HepG2 (cell line): ENCODE measurements around the gene CDC14B. TPM values are rescaled to one million over a fixed set of nuclear protein-coding genes. Genes with fewer than 3 reads are reported as not detected.

ENCODE experiments used
- ATAC-seq: fragments of 200-7000 bp; cut with Tn5 transposase; 3 replicates; pipeline ENCODE4 v1.9.1; 2020; ENCODE audit warnings: mild to moderate bottlenecking, moderate library complexity
- BruUV-seq: library from RNA; stranded (reverse); fragments of 400-500 nt; replicated peaks from 2 replicates; lab custom pipeline; 2021; lab: Mats Ljungman, UMichigan
- CTCF ChIA-PET: fragments of 300-600 bp; formaldehyde crosslinking; extraction: SDS; loops from one replicate; lab custom pipeline; 2021; ENCODE audit warnings: low total read pairs, inconsistent platforms, low intra/inter-chr PET ratio; lab: Yijun Ruan, JAX
- POLR2A ChIA-PET: fragments of 350-600 bp; sonication (Branson Sonifier 250); formaldehyde crosslinking; loops from one replicate; lab custom pipeline; 2020; ENCODE audit warnings: antibody characterized with exemption, inconsistent platforms; lab: Yijun Ruan, JAX
- DNase-seq: peaks from one replicate; pipeline ENCODE4 v3.0.0-alpha.2; 2015; ENCODE audit warnings: low spot score
- FAIRE-seq: peaks from 3 replicates; lab custom pipeline; 2011; peaks lifted over from hg19 to GRCh38; lab: Jason Lieb, UNC
- H2AFZ ChIP-seq: one replicate; pipeline ENCODE4 v1.6.1; 2011; ENCODE audit warnings: low read length, inconsistent platforms
- H3K27ac ChIP-seq: fragments of 300-600 bp; 3 replicates; pipeline ENCODE4 v1.8.0; 2011; ENCODE audit warnings: mixed run types, mild to moderate bottlenecking, mixed read lengths, low read length, inconsistent platforms; ENCODE audit not compliant: insufficient read depth; ENCODE audit errors: extremely low read length
- H3K27me3 ChIP-seq, 2 experiments: fragments of 200-600 bp in 1 of 2; 2 replicates in 1 of 2; 3 replicates in 1 of 2; pipeline versions ENCODE4 v1.6.0 to v1.8.0; 2011; ENCODE audit warnings: low read length in 2 of 2, mild to moderate bottlenecking in 2 of 2, moderate library complexity in 2 of 2, inconsistent platforms in 1 of 2; ENCODE audit not compliant: insufficient read depth in 2 of 2, control insufficient read depth in 1 of 2
- H3K36me3 ChIP-seq, 2 experiments: fragments of 200-600 bp in 1 of 2; replicated peaks in 1 of 2; 2 replicates in 1 of 2; 3 replicates in 1 of 2; pipeline versions ENCODE4 v1.5.1 to v1.8.0; 2011; ENCODE audit warnings: low read length in 2 of 2, inconsistent platforms in 1 of 2; ENCODE audit not compliant: insufficient read depth in 2 of 2, control insufficient read depth in 1 of 2
- H3K4me1 ChIP-seq: 2 replicates; pipeline ENCODE4 v1.5.1; 2012; ENCODE audit warnings: low read length, inconsistent platforms; ENCODE audit not compliant: insufficient read depth
- H3K4me2 ChIP-seq: 2 replicates; pipeline ENCODE4 v1.6.0; 2011; ENCODE audit warnings: low read depth, low read length, inconsistent platforms
- H3K4me3 ChIP-seq, 3 experiments: fragments of 200-600 bp in 1 of 3; sonication (generic), shearing (Covaris generic) in 1 of 3; replicated peaks in 1 of 3; 2 replicates each; pipeline ENCODE4 v1.5.1; 2011 to 2016; ENCODE audit warnings: low read length in 3 of 3, inconsistent platforms in 2 of 3, low read depth in 2 of 3, mild to moderate bottlenecking in 2 of 3, control low read depth in 1 of 3, mixed read lengths in 1 of 3; ENCODE audit not compliant: insufficient read depth in 1 of 3
- H3K79me2 ChIP-seq: one replicate; pipeline ENCODE4 v1.6.1; 2011; ENCODE audit warnings: low read length, inconsistent platforms; ENCODE audit not compliant: insufficient read depth
- H3K9ac ChIP-seq: 2 replicates; pipeline ENCODE4 v1.6.0; 2011; ENCODE audit warnings: mild to moderate bottlenecking, low read depth, low read length, inconsistent platforms; ENCODE audit not compliant: insufficient read depth
- H3K9me3 ChIP-seq: 2 replicates; pipeline ENCODE4 v1.5.1; 2012; ENCODE audit warnings: mild to moderate bottlenecking, low read length
- H4K20me1 ChIP-seq: 2 replicates; pipeline ENCODE4 v1.6.0; 2011; ENCODE audit warnings: inconsistent platforms, mild to moderate bottlenecking, low read length, moderate library complexity; ENCODE audit not compliant: insufficient read depth
- ARID4A ChIP-seq: sonication (generic); formaldehyde crosslinking; IDR thresholded peaks from 2 replicates; pipeline ENCODE4 v1.5.0; 2020; ENCODE audit warnings: mild to moderate bottlenecking, missing genetic modification reagents, borderline replicate concordance
- ERF ChIP-seq: IDR thresholded peaks from 2 replicates; pipeline ENCODE4 v1.6.1; 2018; ENCODE audit warnings: missing biosample characterization, missing genetic modification reagents
- RFXANK ChIP-seq: IDR thresholded peaks from 2 replicates; pipeline ENCODE4 v1.6.1; 2016
- TRIM24 ChIP-seq: sonication (generic); formaldehyde crosslinking; IDR thresholded peaks from 2 replicates; pipeline ENCODE4 v1.8.0; 2022; ENCODE audit warnings: mild to moderate bottlenecking, missing genetic modification reagents
- ZNF800 ChIP-seq: sonication (generic); formaldehyde crosslinking; IDR thresholded peaks from 2 replicates; pipeline ENCODE4 v1.4.0; 2020; ENCODE audit warnings: missing genetic modification reagents
- ZNF841 ChIP-seq: sonication (generic); formaldehyde crosslinking; IDR thresholded peaks from 2 replicates; pipeline ENCODE4 v1.8.1; 2023; ENCODE audit warnings: missing genetic modification reagents, borderline replicate concordance
- WGBS: methylation state at CpG from one replicate; pipeline ENCODE4 v1.1.6; 2017; ENCODE audit warnings: low lambda C conversion rate; 5-methylcytosine and 5-hydroxymethylcytosine counted together
- in situ Hi-C: cut with HindIII; loops from 2 replicates; pipeline ENCODE4 v1.10.0; 2017; ENCODE audit warnings: low pct_unique_long_range_greater_than_20kb; ENCODE audit not compliant: extremely low pct_ligation_motif_present
- intact Hi-C: fragments of 100-400 bp; cut with micrococcal nuclease; formaldehyde crosslinking; loops from one replicate; pipeline ENCODE4 v1.10.0; 2022; ENCODE audit not compliant: unreplicated experiment
- polyA plus RNA-seq, 8 experiments: library from polyadenylated mRNA; depleted of rRNA in 3 of 8; stranded (reverse) in 7 of 8; unstranded in 1 of 8; fragments of >200 nt; fragmentation: Illumina TruSeq in 4 of 8; extraction: Trizol in 4 of 8; gene quantifications; 2 replicates each; pipeline versions ENCODE4 v1.2.1 to v1.2.3, GENCODE V29; 2011 to 2016; ENCODE audit warnings: low read depth in 4 of 8, missing spikeins in 1 of 8, mixed read lengths in 1 of 8; ENCODE audit not compliant: insufficient read depth in 1 of 8
- total RNA-seq, 5 experiments: library from RNA; depleted of rRNA; stranded (reverse); fragments of >200 nt; fragmentation: Illumina TruSeq; extraction: Trizol; gene quantifications; 2 replicates each; pipeline ENCODE4 v1.2.3, GENCODE V29; 2016; ENCODE audit warnings: low read depth in 1 of 5
- TF ChIP-seq, protein P1 (sequence below): sonication (generic); formaldehyde crosslinking; IDR thresholded peaks from 2 replicates; pipeline ENCODE4 v1.4.0; 2020; ENCODE audit warnings: mild to moderate bottlenecking, missing genetic modification reagents

CDC14B gene
- total and polyA plus RNA-seq, 2 of the 13 experiments (the other 11 are each of a cell fraction or from before 2014, with no cell fraction given) = 25.8 to 33.3 TPM

DNA sequence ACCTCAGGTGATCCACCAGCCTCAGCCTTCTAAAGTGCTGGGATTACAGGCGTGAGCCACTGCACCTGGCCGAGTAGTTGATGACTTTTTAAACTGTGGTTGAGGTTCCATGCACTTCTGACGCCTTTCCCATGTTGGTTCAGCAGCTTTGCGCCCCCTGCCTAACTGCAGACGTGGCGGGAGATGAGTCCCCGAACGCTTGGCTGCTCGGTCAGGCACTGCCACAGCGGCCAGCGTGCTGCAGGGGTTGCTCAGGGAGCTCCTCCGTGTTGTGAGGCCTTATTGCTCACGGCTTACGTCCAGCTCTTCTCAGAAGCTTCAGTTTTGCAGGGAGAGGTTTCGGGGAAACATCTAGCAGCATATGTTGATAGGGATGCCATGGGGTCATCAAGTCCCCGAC lies 134.4 kb downstream of the CDC14B start (continued):
- TF ChIP-seq, protein P1, sequence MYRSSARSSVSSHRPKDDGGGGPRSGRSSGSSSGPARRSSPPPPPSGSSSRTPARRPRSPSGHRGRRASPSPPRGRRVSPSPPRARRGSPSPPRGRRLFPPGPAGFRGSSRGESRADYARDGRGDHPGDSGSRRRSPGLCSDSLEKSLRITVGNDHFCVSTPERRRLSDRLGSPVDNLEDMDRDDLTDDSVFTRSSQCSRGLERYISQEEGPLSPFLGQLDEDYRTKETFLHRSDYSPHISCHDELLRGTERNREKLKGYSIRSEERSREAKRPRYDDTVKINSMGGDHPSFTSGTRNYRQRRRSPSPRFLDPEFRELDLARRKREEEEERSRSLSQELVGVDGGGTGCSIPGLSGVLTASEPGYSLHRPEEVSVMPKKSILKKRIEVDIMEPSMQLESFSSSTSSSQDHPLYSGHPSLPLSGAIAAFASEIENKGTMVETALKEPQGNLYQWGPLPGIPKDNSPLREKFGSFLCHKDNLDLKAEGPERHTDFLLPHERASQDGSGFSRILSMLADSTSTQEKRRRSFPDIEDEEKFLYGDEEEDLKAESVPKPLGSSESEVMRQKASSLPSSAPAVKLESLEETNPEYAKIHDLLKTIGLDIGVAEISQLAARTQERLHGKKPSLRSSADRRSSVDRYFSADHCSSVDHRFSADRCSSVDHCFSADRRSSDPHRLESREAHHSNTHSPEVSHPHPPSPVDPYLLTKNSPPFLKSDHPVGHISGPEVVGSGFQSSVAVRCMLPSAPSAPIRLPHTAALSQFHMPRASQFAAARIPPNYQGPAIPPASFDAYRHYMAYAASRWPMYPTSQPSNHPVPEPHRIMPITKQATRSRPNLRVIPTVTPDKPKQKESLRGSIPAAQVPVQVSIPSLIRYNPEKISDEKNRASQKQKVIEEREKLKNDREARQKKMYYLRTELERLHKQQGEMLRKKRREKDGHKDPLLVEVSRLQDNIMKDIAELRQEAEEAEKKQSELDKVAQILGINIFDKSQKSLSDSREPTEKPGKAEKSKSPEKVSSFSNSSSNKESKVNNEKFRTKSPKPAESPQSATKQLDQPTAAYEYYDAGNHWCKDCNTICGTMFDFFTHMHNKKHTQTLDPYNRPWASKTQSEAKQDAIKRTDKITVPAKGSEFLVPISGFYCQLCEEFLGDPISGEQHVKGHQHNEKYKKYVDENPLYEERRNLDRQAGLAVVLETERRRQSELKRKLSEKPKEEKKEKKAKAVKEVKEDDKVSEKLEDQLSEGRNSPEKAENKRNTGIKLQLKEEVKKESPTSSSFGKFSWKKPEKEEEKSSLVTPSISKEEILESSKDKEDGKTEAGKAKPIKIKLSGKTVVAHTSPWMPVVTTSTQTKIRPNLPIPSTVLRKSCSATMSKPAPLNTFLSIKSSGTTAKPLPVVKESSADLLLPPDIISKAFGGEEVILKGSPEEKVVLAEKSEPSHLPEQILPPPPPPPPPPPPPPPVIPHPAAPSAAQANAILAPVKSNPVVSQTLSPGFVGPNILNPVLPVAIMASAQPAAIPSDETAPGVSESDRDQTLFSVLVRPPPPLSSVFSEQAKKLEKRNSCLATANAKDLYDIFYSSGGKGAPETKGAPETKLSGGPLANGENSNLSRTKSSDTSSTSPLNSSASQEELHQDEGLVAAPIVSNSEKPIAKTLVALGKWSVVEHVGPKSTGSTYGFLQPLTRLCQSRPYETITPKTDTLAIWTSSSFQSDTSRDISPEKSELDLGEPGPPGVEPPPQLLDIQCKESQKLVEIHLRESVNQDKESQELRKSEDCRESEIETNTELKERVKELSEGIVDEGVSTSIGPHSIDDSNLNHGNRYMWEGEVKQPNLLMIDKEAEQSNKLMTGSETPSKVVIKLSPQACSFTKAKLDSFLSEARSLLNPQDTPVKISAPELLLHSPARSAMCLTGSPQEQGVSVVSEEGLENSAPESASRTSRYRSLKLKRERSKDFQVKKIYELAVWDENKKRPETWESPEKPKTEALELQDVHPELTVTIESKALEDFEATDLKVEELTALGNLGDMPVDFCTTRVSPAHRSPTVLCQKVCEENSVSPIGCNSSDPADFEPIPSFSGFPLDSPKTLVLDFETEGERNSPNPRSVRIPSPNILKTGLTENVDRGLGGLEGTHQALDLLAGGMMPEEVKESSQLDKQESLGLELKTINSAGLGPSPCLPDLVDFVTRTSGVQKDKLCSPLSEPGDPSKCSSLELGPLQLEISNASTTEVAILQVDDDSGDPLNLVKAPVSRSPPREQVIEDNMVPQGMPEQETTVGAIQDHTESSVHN (CRISPR knock-in tag) = no peak
- no peak for TF ChIP-seq RFXANK

DNA sequence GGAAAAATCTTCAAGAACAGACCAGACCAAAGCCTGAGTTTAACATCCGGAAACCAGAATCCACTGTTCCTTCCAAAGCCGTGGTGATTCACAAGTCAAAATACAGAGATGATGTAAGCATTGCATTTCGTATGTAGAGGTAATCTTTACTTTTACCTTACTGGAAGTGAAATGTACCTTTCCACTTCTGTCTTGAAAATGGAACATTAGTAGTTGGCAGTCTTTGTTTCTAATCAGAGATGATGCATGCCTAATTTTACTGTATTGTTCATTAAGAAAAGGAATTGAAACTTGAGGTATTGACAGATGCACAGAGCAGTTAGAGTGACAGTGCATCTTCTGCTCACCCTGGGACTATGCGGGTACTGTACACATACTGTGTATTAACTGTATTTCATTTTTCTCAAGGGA lies 135.1 kb downstream of the CDC14B start:
- H3K27ac ChIP-seq = no peak overlapping the region
- no peak overlapping the region for H2AFZ ChIP-seq
- no peaks in the 10 kb centered on the region for H4K20me1 ChIP-seq
- peaks cover 11 to 50% of the 10 kb centered on the region in 2 experiments for H3K36me3 ChIP-seq
- H3K4me2 ChIP-seq = no peak overlapping the region
- peaks cover 47% of the 10 kb centered on the region for H3K4me1 ChIP-seq
- H3K79me2 ChIP-seq = no peaks in the 10 kb centered on the region
- intact Hi-C loops (no loop called here), in situ Hi-C loops (no loop called here)
- ATAC-seq (no peak), FAIRE-seq (no peak), DNase-seq (no peak)
- 92% methylated on average over 4 of the region's 4 CpGs for WGBS
- BruUV-seq = no TSS peak
- no peak overlapping the region for H3K9ac ChIP-seq
- no peaks in the 10 kb centered on the region for H3K27me3 ChIP-seq
- H3K4me3 ChIP-seq = no peak overlapping the region
- ChIA-PET POLR2A (interaction anchor here (1.0 kb wide), 1 partner anchor 10 kb away, joined by 4 read pairs; no protein-coding TSS in a partner anchor), CTCF (no interaction called here)
- no peaks in the 10 kb centered on the region for H3K9me3 ChIP-seq
- TF ChIP-seq TRIM24 (CRISPR knock-in tag) = no peak
- no peak for TF ChIP-seq ZNF800 (CRISPR knock-in tag)
- no peak for TF ChIP-seq ARID4A (CRISPR knock-in tag)
- no peak for TF ChIP-seq ERF (CRISPR knock-in tag)
- no peak for TF ChIP-seq ZNF841 (CRISPR knock-in tag)
